Adrenal gland (tissue), 5 donors: Measurements from ENCODE around the gene CDC25B.

ENCODE experiments used
- CTCF ChIP-seq, 6 experiments: fragments of 450-650 bp in 4 of 6; fragments of 200-600 bp in 2 of 6; sonication (generic) in 1 of 6; IDR thresholded peaks; 1 replicate in 5 of 6; 2 replicates in 1 of 6; pipeline versions ENCODE4 v1.5.1 to v1.8.0; 2016 to 2021; ENCODE audit warnings: antibody characterized with exemption in 6 of 6, mild to moderate bottlenecking in 2 of 6, moderate library complexity in 1 of 6
- POLR2A ChIP-seq, 2 donors: fragments of 450-650 bp; IDR thresholded peaks; one replicate each; pipeline ENCODE4 v1.6.1; 2017; ENCODE audit warnings: antibody characterized with exemption in 2 of 2, mild to moderate bottlenecking in 2 of 2, moderate library complexity in 1 of 2
- donor health status: DM: no; HTN: no; CAD: no.

- no peak for TF ChIP-seq POLR2A (IDR thresholded peaks at IDR 0.05)
- TF ChIP-seq CTCF (IDR thresholded peaks at IDR 0.05): no peak
Measured at GRCh38 chr20:3782597-3782996, 13.5 kb upstream of the CDC25B start.
